K562 (cell line): ENCODE measurements around the gene DGCR2.
"Not testable (repeated sequence)": the region's sequence is repeated elsewhere in the genome, so short reads cannot be mapped to it uniquely, and the experiment has no call there.

Experiments
- BRD4 ChIP-seq: fragments of 200-600 bp; sonication (generic); IDR thresholded peaks from 2 replicates; pipeline ENCODE4 v1.6.1; 2017; ENCODE audit warnings: inconsistent platforms
- CBFA2T3 ChIP-seq: fragments of 450-650 bp; IDR thresholded peaks from 2 replicates; pipeline ENCODE4 v1.6.1; 2017
- CTCF ChIP-seq, 3 experiments: IDR thresholded peaks in 2 of 3; conservative IDR thresholded peaks in 1 of 3; 2 replicates each; pipeline ENCODE4 v1.5.1; 2011 to 2012; ENCODE audit warnings: low read length in 3 of 3, mild to moderate bottlenecking in 3 of 3, control low read depth in 2 of 3, improper control_type of control experiment in 1 of 3, inconsistent platforms in 1 of 3, low read depth in 1 of 3, mixed read lengths in 1 of 3, moderate library complexity in 1 of 3; ENCODE audit not compliant: insufficient read depth in 2 of 3
- HSF4 ChIP-seq: fragments of 250-450 bp; sonication (Bioruptor Pico); IDR thresholded peaks from 2 replicates; pipeline ENCODE4 v2.1.2; 2022; ENCODE audit warnings: mild to moderate bottlenecking, moderate library complexity, borderline replicate concordance
- NFE2L1 ChIP-seq: fragments of 450-650 bp; IDR thresholded peaks from 2 replicates; pipeline ENCODE4 v1.6.1; 2016; ENCODE audit warnings: missing genetic modification characterization, low read depth, mild to moderate bottlenecking, missing compliant biosample characterization, moderate library complexity, borderline replicate concordance
- POLR2A ChIP-seq: fragments of 450-650 bp; conservative IDR thresholded peaks from 2 replicates; pipeline ENCODE4 v1.6.1; 2016
- RFX1 ChIP-seq: fragments of 450-650 bp; IDR thresholded peaks from 2 replicates; pipeline ENCODE4 v1.6.1; 2016; ENCODE audit warnings: mild to moderate bottlenecking, moderate library complexity
- SMARCB1 ChIP-seq: IDR thresholded peaks from 2 replicates; pipeline ENCODE4 v1.6.1; 2011; ENCODE audit warnings: improper control_type of control experiment, low read depth; ENCODE audit not compliant: insufficient read length
- WHSC1 ChIP-seq: IDR thresholded peaks from one replicate; pipeline ENCODE4 v1.6.1; 2012; ENCODE audit warnings: low read length, control low read depth, inconsistent platforms
- ZNF76 ChIP-seq: fragments of 250-450 bp; sonication (Bioruptor Pico); IDR thresholded peaks from 2 replicates; pipeline ENCODE4 v1.4.0; 2020; ENCODE audit warnings: mild to moderate bottlenecking, moderate library complexity, borderline replicate concordance

- not testable (repeated sequence) for TF ChIP-seq BRD4; CTCF (IDR thresholded peaks at IDR 0.05 in 2 of 3, conservative IDR thresholded peaks at IDR 0.05 in 1 of 3; ENCODE audit: insufficient read depth in 2 of 3, low read depth in 1 of 3, low read length in 3 of 3); RFX1; SMARCB1; POLR2A; WHSC1; HSF4 (CRISPR knock-in tag); CBFA2T3; NFE2L1 (tag); ZNF76 (CRISPR knock-in tag)
These were observed 98.3 kb downstream of the DGCR2 start for GRCh38 chr22:19023931-19024330.
